Right lobe of liver (tissue), 4 donors: ENCODE measurements around the gene PSMB1.

ENCODE experiments used
- POLR2A ChIP-seq: fragments of 450-650 bp; IDR thresholded peaks from one replicate; pipeline ENCODE4 v1.6.1; 2017; ENCODE audit warnings: antibody characterized with exemption, mild to moderate bottlenecking
- TF ChIP-seq, protein P1 (sequence below), 4 donors: fragments of 200-600 bp in 3 of 4; fragments of 450-650 bp in 1 of 4; IDR thresholded peaks; one replicate each; pipeline versions ENCODE4 v1.5.1 to v1.8.0; 2016 to 2022; ENCODE audit warnings: antibody characterized with exemption in 4 of 4, mild to moderate bottlenecking in 2 of 4
- donor health status: DM: no; HTN: no; CAD: no.
- donor health status: DM: no; HTN: no; CAD: no.
- donor health status: DM: no; HTN: yes; CAD: no.

DNA sequence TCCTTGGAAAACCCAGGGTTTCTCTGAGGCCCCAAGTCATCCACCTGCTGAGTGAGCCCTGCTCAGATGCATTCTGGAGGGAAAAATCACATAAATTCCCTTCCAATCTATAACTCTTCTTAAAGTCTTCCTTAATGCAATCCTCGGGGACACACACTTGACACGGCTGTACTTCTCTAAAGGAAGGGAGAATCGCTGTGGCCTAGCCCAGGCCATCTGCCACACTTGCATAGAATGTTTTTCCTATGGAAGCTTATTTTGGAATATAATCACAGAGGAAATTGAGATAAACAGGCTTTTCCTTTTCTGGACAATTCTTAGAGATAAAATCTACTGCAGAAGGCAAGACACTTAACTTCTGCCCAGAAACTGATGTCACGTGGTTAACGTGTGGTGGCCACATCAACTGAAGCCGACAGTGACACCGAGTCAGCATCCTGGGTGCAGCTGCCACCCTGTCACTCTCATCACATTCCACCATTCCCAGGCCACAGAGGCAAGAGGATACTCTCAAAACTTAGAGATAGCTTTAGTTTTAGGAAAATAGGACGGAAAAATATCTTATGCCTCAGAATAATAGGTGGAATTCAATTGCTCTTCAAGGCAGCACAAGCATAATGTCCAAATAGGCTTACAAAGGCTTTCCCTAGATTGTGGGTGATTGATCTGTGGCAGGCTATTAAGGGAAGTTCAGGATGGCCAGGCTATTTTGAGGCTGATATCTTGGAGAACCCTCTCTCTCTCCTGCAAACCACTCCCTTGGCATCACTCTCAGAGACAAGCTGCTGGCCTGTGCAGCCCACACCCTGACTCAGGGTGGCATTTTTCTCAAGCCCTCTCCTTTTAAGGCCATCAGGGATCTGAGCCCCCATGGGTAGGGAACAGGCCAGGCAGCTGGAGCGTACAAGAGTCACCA is 29.6 kb downstream of the PSMB1 start:
- TF ChIP-seq, protein P1, sequence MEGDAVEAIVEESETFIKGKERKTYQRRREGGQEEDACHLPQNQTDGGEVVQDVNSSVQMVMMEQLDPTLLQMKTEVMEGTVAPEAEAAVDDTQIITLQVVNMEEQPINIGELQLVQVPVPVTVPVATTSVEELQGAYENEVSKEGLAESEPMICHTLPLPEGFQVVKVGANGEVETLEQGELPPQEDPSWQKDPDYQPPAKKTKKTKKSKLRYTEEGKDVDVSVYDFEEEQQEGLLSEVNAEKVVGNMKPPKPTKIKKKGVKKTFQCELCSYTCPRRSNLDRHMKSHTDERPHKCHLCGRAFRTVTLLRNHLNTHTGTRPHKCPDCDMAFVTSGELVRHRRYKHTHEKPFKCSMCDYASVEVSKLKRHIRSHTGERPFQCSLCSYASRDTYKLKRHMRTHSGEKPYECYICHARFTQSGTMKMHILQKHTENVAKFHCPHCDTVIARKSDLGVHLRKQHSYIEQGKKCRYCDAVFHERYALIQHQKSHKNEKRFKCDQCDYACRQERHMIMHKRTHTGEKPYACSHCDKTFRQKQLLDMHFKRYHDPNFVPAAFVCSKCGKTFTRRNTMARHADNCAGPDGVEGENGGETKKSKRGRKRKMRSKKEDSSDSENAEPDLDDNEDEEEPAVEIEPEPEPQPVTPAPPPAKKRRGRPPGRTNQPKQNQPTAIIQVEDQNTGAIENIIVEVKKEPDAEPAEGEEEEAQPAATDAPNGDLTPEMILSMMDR (IDR thresholded peaks at IDR 0.05) = no peak
- no peak for TF ChIP-seq POLR2A
